Measurements from ENCODE around the gene EEF1AKMT3. TPM values are rescaled to one million over a fixed set of nuclear protein-coding genes. Genes with fewer than 3 reads are reported as not detected.

The EEF1AKMT3 gene
- total RNA-seq, 4 donors from 2014 or later: 10.3 to 14.6 (median 11.4) TPM

DNA sequence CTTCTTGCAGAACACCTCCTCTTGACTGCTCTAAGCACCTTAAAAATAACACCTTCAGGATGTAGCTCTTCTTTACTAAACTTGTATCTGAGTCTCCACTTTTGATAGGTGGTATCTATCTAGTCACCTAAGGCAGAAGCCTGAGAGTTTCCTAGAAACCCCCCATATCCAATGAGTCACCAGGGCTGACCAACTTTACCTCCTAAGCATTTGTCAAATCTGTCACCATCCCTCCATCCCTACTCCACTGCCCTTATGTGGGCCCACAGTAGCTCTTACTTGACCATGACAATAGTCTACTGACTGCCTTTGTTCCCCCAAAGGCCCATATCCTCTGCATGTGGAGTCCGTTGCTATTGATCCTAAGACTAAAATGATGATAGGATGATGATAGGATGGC is 30.2 kb downstream of the EEF1AKMT3 start:
- TF ChIP-seq, protein P1, sequence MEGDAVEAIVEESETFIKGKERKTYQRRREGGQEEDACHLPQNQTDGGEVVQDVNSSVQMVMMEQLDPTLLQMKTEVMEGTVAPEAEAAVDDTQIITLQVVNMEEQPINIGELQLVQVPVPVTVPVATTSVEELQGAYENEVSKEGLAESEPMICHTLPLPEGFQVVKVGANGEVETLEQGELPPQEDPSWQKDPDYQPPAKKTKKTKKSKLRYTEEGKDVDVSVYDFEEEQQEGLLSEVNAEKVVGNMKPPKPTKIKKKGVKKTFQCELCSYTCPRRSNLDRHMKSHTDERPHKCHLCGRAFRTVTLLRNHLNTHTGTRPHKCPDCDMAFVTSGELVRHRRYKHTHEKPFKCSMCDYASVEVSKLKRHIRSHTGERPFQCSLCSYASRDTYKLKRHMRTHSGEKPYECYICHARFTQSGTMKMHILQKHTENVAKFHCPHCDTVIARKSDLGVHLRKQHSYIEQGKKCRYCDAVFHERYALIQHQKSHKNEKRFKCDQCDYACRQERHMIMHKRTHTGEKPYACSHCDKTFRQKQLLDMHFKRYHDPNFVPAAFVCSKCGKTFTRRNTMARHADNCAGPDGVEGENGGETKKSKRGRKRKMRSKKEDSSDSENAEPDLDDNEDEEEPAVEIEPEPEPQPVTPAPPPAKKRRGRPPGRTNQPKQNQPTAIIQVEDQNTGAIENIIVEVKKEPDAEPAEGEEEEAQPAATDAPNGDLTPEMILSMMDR (IDR thresholded peaks at IDR 0.05; ENCODE audit: low read depth): no peak

DNA sequence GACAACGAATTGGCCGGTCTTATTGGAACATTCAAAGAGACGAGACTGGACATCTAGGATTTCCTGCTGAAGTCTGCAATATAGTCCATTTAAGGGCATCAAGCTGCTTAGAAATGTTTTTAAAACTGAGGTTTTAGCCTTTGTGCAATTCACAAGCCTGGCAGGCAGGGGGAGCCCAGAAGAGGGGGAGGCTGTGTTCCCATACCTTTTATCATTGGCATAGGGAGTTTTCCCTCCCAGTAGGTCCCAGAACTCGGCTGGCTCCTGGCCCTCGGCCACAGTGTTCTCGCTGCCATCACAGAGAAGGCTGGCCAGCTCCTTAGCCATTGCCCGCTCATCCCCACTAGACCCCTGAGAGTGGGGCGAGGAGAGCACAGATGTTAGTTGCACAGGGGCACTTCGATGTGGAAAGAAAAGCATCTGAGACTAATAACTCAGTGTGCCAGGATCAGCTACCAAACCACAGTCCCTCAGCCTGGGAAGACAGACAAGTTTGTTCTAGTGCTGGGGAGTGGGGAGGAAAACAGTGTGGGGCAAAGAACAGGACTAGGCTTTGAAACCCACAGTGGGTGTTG is 31.0 kb downstream of the EEF1AKMT3 start:
- TF ChIP-seq, protein P1 (IDR thresholded peaks at IDR 0.05; ENCODE audit: low read depth): no peak

DNA sequence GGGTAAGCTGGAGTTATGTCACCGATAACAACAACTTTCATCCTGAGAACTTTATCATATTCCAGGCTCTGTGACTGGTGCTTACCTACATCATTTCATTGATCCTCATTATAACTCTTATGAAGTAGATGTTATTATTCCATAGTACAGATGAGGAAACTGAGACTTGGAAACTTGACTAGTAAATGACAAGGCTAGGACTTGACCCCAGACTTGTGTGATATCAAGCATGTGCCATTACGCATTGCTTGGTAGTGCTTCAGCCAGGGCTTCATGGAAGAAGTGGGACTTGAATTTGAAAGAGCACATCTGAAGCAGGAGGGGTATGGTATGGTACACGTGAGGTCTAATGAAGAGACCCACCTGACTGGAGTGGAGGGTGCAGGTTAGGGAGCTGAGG is 34.3 kb downstream of the EEF1AKMT3 start:
- TF ChIP-seq, protein P1 (IDR thresholded peaks at IDR 0.05; ENCODE audit: low read depth): no peak

DNA sequence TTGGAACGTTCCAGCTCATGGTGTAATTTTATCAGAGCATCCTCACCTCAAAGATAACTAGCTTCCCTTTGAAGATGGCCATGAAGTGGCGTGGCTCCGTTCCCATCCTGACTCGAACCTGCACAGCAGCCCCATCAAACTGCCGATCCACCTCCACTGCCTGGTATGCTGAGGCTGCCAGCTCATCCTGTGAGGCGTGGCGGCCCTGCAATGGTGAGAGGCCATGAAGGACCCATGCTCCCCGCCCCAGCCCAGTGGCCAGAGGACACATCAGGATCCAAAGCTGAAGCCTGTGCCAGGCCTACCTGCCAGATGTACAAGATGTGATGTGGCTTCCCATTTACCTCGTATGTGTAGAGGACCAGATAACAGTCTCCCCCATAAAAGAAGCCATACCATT is 34.9 kb downstream of the EEF1AKMT3 start:
- TF ChIP-seq, protein P1 (IDR thresholded peaks at IDR 0.05; ENCODE audit: low read depth): no peak

DNA sequence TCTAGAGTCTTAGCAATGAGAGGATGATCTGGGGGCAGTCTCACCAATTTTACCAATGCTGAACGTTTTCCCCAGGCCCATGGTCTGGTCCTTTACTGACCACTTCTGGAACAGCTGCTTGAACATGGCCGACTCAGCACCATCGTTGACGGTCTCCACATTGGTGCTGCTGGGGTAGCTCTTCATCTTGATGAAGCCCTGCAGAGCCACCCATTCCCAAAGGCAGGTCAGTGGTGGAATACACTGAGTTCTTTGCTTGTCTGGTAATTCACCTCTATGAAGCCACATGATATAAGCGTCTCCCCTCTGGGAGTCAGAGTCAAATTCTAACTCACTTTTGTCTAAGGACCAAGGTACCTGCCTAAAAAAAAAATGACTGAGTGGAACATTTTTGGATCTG is 35.9 kb downstream of the EEF1AKMT3 start:
- TF ChIP-seq, protein P1 (IDR thresholded peaks at IDR 0.05; ENCODE audit: low read depth): no peak

DNA sequence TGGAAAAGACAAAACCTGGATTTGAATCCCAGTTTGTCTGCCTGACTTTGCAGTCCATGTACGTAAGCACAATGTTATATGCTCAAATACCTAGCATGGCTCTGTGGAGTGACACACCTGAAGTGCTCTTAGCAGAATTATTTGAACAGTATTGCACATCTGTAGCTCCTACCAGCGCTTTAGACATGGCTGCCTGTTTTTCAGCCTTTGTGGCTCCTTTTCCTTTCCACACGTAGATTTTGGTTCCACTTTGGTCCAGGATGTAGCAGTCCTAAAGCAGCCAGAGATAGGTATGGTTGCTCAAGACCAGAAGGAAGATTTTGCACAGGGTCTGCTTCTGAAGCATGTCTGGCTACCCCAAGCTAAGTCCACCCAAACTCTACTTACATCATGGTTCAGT is 37.0 kb downstream of the EEF1AKMT3 start:
- TF ChIP-seq, protein P1 (IDR thresholded peaks at IDR 0.05; ENCODE audit: low read depth): no peak

DNA sequence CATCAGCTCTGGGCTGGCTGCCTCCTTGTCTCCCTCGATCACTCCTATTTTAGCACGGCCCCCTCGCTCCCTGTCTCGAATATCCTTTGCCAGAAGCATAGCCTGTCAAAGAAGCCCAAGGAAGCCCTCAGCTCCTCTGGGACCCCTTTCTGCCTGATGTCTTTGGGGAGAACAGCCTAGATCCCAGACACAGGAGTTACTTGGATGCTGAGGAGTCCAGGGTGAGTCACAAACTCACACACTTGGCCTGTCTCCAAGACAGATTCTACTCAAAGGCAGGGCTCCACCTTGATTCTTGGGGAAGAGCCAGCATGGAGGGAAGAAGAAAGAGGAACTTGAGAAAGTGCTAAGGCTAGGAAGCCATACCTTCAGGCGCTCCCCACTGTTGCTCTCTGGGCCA is 38.0 kb downstream of the EEF1AKMT3 start:
- TF ChIP-seq, protein P1 (IDR thresholded peaks at IDR 0.05; ENCODE audit: low read depth): no peak
